HG03159 (cell line): ENCODE data around the gene POLR2E.
"Not testable (repeated sequence)": the region's sequence is repeated elsewhere in the genome, so short reads cannot be mapped to it uniquely, and the experiment has no call there.

Experiments
- ATAC-seq: cut with Tn5 transposase; IDR thresholded peaks from one replicate; pipeline ENCODE4 v1.9.1; 2021; ENCODE audit warnings: mild to moderate bottlenecking, moderate library complexity; ENCODE audit not compliant: unreplicated experiment

The POLR2E gene

DNA sequence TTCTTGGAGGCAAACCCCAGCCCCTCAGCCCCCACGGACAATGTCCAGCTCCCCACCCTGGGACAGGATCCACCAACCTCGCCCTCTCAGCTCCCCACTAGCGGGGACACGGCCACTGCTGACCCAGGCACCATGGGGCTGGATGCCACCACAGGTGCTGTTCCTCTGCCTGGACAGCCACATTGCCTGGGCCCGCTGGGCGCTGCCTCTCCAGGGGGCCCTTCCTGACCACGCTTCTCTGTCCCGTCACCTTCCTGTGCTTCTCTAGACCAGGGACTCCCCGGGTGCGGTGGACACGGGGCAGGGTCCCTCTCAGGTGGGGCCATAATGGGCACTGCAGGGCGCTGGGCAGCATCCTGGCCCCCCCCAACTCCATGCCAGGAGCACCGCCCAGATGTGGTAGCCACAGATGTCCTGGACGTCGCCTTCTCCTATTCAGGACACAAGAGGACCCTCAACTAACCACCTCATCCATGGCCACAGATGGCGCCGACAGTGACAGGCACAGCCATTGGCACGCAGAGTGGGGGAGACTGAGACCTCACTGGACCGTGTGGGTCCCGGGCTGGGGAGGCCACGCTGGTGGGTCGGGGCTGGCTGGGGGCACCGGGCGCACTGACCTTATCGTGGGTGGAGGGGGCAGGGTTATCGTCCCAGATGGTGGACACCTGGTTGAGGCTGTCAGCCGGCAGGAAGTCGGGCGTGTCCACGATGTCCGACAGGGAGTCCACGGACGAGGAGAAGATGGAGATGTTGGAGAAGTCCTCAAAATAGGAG, 32.0 kb upstream of the POLR2E start:
- no peak for ATAC-seq

DNA sequence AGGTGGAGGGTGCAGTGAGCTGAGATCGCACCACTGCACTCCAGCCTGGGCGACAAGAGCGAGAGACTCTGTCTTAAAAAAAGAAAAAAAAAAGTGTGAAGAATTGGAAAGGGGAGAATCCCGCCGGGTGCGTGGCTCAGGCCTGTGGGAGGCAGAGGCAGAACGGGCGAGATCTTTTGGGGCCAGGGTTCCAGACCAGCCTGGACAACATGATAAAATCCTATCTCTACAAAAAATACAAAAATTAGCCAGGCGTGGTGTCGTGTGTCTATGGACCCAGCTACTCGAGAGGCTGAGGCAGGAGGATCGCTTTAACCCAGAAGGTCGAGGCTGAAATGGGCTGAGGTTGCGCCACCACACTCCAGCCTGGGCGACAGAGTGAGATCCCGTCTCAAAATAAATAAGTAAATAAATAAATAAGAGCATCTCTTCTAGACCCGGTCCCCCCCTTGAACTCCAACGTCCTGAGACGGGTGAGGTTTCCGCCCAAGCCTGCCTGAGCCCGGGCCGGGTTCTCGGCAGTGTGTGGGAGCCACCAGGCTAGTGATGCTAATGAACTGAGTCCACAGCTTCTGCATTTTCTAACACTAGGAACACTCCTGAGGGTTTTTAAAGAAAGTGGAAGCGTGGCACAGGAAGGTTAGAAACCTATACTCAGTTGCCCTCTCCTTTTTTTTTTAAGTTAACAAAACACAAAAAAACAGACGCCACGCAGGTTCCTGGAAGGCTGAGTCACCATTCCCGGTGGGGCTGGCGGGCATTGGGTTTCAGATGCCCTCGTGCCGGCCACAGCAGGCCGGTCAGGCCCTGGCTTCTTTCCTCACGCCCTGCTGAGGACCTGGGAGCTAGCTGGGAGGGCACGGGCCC, 30.7 kb upstream of the POLR2E start:
- no peak for ATAC-seq

DNA sequence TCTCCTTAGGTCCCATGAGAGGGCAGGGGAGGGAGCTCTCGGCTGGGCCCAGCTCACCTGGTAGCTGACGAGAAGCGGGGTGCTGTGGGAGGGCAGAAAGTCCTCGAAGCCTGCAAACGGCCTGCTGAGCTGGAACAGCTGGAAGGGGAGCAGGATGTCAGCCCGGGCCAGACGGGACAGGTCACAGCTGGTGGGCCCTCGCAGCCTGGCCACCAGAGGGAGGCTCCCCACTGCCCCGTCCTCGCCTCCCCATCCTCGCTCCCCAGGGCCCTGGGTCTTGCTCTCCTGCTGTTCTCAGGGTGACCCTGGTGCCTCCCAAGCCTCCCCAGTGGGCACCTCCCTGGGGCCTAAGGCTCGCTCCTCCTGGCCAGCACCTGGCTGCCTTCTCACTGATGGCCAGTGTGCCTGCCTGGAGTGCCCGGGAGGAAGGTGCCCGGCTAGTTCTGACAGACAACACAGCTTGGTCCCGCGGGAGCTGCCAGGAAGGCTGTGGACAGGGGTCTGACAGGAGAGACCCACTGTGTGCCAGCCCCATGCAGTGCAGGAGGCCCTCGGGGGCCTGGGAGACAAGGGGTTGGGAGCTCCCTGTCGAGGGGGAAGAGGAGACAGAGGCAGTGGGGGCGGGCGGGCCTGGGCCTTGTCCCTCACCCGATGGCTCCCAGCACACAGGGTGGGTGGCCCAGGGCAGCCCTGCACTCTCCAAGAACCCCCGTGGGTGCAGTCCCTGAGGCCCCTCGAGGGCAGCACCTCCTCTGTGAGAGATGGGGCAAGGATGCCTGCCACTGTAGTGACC, 28.9 kb upstream of the POLR2E start:
- ATAC-seq: no peak

DNA sequence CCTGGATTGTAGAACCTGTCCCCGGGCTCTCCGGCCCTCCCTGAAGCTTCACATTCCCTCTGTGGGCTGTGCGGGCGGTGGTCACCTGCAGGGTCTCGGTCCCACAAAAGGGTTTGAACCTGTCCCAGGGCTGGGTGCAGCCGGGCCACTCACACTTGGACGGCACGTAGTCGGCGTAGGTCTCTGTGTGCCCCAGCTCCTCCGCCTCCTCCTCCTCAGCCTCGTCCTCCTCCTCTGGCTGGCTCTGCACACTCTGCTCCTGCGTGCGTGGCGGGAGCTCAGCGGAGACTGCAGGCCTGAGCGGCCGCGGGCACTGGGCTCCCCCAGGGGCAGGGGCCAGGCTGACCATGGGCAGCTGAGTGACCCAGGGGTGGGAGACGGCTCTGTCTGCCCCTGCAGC, 28.2 kb upstream of the POLR2E start:
- no peak for ATAC-seq

DNA sequence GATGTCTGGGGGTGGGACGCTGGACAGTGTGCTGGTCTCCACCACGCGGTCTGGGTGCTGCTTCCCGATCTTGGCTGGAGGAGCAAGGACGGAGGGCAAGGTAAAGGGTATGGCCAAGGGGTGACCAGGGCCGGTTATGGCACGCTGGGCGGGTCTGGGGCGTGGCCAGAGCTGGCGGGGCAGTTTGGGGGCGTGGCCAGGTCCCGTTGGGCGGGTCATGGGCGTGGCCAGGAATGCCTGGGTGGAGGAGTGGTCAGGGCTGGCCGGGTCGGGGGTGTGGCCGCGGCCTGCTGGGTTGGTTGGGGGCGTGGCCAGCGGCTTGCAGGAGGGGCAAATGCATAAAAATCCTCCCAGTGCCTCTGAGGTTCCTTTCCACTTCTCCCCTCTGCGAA, 27.8 kb upstream of the POLR2E start:
- no peak for ATAC-seq

DNA sequence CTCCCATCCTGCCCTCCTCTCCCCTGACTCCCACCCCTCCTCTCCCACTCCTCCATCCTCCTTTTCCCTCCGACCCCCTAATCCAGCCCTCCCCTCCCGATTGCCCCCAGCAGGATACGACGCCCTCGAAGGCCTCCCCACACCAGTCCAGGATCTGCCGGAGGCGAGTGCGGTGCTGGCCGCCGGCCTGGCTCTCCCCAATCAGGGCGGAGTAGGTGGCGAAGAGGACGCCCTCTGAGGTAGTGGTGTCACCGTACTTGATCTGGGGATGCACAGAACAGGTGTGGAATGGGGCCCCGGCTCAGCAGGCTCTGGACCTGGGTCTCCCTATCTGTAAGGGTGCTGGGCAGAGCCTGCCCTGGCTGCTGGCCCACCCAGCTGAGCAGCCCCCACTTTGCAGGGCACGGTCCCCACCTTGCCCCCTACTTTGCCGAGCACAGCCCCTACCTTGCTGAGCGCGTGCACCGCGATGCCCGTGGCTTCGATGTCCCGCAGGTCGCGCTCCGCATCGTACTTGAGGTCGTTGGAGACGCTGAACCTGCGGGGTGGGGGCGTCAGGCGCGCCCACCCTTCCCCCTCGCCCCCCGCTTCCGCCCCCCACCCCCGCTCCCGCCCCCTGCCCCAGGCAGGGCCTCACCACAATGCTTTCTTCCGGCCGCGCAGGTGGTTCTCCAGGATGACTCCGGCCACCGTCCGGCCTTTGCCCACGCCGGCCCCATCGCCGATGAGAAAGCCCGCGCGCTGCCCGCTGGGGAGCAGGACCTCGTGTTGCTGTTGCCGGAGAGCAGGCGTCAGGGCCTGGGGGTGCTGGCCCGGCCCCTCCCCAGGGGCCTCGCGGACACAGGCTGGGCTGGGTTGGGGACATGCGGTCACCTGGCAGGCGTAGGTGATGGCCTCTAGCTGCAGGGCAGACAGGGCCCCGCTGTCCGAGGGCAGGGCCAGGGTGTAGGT, 27.1 kb upstream of the POLR2E start:
- ATAC-seq: no peak

DNA sequence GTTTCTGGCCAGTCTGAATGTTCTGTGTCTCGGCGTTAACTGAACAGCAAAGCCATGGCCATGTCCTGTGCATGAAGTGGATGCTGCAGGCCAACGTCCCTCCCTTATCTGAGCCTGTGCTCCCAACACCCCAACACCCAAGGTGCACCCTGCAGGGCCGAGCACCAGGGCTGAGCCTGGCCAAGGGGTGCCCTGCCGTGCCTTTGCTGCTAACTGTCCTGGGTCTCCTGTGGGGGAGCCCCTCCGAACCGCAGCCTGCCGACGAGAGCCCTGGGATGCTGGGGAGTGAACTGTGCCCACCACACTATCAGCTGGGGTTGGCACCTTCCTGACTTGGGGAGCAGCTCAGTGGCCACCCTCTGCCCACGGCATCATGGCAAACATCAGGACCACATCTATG, 26.2 kb upstream of the POLR2E start:
- no peak for ATAC-seq

DNA sequence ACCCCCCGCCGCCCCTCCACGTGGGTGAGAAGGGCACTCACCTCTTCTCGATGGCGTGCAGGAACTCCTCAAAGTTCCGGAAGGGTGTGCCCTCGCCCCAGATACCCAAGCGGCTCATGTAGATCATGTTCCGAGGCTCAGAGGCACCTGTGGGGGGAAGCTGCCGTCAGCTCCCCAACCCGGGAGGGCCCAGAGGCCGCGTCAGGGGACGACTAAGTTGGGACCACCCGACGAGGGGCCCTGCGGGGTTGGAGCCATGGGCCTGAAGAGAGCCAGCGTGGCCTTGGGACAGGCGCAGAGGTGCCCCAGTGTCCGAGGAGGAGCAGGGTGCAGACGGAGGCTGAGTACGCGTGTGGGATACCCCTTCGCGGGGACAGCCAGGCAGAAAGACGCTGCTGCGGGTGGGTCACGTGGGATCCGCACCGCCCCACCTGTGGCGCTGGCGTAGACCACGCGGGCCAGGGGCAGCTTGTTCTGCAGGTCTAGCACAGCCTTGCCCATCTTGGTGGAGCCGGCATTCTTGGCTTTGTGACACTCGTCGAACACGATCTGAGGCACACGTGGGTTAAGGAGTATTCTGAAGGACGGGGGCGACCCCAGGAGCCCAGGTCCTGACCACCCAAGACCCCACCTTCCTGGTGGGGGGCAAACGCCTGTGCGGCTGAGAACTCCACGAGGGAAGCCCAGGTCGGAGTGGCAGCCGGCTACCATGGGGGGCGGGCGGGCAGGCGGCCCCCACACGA, 24.5 kb upstream of the POLR2E start:
- no peak for ATAC-seq

DNA sequence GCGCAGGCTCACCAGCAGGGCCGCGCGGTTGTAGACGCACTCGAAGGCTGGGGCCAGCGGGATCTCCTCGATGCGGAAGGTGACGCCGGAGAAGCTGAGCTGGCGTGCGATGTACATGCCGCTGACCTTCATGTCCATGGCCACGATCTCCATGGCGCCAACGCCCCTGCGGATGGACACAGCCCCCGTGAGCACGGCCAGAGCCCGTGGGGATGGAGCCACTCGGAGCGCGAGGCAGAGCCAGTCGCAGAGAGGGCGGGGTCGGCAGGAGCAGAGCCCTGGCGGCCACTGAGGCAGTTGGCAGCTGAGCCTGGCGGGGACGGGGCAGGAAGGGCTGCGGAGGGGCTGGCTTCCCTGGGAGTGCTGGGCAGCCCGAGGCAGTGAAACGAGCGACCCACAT, 23.8 kb upstream of the POLR2E start:
- ATAC-seq: no peak

DNA sequence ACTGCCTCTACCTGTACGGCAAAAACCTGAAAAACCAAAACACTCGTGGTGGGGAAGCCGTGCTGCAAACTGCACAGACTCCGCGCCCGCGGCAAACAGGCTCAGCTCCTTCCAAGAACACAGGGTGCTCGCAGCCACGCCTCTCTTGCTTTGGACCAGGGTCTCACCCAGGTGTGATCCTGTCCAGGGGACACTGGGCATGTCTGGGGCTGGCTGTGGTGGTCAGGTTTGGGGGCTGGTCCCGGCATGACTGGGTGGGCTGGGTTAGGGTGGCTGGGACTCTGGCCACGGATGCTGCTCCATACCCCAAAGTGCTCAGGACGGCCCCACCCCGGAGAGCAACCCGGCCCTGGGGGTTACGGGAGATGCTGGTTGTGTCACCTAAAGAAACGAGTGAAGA, 22.5 kb upstream of the POLR2E start:
- no peak for ATAC-seq

DNA sequence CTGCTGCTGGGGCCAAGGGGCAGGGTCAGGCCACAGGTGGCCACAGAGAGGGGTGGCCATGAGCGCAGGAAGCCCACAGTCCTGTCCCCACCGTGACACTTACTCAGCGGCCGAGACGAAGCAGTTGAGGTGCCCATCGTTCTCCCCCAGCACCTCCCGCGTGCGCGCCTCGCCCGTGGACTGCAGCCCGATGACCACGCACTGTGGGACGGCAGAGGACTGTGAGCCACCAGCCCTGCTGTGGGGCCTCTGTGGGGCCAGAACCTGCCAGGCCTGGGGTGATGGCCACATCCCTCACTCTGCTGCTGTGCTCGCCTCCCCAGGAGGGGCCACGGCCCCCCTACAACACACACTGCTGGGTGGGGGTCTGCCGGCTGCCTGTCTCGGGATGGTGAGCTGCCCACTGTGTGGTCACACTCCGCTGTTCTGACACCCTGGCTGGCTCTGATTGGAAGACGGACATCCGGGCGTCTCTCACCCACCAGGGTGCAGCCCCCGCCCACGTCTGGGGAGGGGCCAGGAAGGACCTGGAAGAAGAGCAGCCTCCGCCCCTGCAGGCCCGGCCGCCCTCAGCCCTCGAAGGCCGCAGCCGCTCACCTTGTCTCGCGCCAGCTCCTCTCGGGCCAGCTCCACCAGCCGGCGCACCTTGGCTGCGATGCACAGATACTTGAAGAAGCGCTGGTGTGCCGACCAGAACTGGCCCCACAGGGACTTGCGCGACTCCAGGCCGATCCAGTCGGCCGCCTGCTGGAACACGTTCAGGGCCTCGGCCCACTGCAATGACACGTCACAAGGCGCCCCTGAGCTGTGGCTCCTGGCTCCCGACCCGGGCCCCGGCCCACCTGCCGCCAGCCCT, 21.8 kb upstream of the POLR2E start:
- ATAC-seq: no peak

DNA sequence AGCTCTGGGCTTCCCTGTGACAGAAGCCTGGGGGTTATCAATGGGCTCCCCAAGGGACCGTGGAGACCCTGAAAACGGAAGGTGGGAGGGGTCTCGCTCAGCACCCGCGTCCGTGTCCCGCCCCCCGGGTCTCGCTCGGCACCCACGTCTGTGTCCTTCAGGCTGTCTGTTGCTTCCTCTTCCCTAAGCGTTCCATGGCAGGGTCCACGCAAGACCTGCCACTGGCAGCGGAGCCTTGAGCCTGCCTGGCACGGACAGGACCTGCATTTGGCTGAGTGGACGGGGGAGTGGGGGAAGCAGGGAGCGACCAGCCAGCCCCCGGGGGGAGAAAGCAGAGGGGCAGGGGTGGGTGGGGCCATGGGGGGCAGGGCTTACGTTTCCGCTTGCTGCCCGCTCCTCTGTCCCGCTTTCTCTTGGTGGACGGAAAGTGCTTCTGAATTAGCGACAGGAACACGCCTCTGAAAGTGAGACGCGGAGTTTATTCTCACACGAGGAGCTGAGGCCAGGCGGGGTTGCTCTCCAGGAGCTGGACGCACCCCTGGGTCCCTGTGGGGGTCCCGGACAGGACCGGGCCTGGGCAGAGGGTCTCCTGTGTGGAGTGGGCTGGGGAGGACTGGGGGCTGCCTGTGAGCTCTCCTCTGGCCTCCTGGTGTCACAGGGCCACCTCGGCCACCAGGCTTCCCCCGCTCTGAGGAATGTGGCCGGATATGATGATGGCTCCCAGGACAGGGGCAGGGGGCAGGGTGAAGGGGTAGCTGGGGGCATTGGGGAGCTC, 20.7 kb upstream of the POLR2E start:
- ATAC-seq: no peak

DNA sequence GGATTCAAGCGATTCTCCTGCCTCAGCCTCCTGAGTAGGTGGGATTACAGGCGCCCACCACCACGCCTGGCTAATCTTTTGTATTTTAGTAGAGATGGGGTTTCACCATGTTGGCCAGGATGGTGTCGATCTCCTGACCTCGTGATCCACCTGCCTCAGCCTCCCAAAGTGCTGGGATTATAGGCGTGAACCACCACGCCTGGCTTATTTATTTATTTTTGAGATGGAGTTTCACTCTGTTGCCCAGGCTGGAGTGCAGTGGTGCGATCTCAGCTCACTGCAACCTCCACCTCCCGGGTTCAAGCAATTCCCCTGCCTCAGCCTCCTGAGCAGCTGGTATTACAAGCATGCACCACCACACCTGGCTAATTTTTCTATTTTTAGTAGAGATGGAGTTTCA, 19.6 kb upstream of the POLR2E start:
- ATAC-seq: not testable (repeated sequence)

DNA sequence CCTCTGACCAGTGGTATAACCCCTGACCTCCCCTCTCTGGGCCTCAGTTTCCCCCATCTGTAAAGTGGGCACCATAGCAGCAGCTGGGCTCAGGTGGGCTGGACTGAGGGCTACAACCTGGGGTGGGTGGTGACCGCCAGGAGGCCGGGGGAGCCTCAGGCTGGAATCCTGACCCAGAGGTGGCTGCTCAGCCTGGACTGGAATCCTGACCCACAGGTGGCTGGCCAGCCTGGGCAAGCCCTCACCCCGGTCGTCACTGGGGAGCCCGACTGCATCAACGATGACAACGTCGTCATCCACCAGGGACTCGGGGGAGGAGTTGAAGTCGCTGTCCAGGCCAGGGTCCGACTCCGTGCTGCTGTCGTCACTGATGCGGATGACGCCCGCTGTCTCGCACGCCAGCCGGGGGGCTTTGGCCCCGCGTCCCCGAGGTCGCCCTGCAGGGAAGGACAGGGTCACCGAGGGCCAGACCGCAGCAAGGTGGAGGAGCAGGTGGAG, 18.9 kb upstream of the POLR2E start:
- ATAC-seq: no peak

DNA sequence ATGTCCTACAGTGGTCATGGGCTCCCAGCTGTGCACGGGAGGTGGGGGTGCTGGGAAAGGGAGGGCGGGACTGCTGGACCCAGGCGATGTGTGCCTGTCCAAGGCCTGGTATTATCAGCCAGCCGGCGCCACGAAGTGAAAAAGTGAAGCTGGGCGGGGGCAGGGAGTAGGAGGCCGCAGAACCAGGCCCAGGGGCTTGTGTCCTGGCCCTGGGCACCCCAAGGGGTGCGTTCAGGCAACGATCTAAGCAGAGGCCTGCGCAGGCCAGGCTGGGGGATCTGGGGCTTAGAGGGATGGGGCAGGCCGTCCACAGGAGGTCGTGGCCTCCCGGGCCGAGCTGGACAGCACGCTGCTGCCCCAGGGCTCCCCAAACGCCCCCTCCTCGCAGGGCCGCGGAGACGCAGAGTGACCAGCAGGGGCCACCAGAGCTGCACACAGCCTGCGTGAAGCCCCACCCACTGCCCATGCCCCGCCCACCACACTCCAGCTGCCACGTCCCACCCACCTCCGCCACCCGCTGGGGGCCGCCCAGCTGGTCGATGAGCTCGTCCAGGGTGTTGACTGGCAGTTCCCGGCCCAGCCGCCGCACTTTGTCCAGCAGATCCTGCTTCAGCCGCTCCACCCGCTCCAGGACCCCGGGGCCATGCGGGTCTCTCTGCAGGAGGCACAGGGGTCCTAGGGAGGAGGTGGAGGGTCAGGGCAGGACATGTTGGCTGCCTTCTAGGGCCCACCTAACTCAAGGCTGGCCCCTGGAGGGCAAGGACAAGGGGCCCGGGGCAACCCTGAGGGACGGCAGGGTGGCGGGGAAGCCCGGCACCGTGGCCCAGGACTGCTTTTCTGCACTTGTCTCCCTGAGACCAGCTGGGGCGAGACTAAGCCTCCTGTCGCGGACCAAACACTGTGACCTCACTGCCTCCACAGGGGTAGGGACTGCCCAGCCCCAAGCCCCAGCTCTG, 18.1 kb upstream of the POLR2E start:
- peak; percentile 40 for ATAC-seq

DNA sequence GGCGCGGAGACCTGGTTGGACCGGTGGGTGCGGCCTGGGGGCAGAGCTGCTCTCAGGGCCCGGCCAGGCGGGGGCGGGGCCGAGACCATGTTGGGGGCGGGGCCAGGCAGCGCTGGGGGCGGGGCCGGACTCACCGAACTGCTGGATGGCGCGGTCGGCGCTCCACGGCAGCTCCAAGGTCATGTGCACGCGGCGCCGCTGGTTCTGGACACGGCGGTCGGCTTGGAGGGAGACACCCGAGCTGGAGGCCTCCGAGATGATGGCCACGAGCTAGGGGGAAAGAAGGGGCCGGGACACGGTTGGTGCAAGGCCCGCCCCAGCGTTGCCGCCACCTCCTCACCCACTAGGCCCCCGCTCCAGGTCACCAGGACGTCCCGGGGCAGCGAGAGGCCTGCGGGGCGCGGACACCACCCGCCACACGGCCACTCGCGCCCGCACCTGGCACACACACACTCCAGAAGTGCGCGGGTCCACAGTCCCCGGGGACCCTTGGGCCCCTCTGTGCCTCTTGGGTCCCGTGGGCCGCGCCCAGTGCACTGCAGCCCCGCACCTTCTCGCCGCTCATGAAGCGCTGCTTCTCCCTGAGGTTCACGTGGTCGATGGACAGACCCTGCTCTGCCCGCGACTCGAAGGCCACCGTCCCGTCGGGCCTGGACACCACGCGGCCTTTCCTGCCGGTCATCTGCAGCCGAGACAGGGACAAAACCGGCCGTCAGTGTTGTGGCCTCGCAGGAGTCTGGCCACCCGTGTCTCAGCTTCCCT, 17.3 kb upstream of the POLR2E start:
- no peak for ATAC-seq
